ENCODE results near the gene INPP5J.

GRCh38 chr22:31100762-31101525 is 21.8 kb upstream of the INPP5J start:
- TF ChIP-seq, protein P1, sequence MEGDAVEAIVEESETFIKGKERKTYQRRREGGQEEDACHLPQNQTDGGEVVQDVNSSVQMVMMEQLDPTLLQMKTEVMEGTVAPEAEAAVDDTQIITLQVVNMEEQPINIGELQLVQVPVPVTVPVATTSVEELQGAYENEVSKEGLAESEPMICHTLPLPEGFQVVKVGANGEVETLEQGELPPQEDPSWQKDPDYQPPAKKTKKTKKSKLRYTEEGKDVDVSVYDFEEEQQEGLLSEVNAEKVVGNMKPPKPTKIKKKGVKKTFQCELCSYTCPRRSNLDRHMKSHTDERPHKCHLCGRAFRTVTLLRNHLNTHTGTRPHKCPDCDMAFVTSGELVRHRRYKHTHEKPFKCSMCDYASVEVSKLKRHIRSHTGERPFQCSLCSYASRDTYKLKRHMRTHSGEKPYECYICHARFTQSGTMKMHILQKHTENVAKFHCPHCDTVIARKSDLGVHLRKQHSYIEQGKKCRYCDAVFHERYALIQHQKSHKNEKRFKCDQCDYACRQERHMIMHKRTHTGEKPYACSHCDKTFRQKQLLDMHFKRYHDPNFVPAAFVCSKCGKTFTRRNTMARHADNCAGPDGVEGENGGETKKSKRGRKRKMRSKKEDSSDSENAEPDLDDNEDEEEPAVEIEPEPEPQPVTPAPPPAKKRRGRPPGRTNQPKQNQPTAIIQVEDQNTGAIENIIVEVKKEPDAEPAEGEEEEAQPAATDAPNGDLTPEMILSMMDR (conservative IDR thresholded peaks at IDR 0.05; ENCODE audit: low read depth in 2 of 2), result no peak
- TF ChIP-seq EZH2 (IDR thresholded peaks at IDR 0.05; ENCODE audit: low read depth, unreplicated experiment) (no peak), EZH2phosphoT487 (IDR thresholded peaks at IDR 0.05; ENCODE audit: unreplicated experiment) (no peak), NANOG (IDR thresholded peaks at IDR 0.05; ENCODE audit: borderline replicate concordance) (no peak), POLR2AphosphoS5 (IDR thresholded peaks at IDR 0.05; ENCODE audit: low read depth) (no peak), JUNB (IDR thresholded peaks at IDR 0.05; ENCODE audit: unreplicated experiment) (no peak), CREB1 (CRISPR knock-in tag; IDR thresholded peaks at IDR 0.05; ENCODE audit: low read depth) (no peak), STAT1 (IDR thresholded peaks at IDR 0.05; ENCODE audit: unreplicated experiment) (no peak), ETS1 (IDR thresholded peaks at IDR 0.05) (no peak), ZNF331 (CRISPR knock-in tag; IDR thresholded peaks at IDR 0.05; ENCODE audit: low read depth) (no peak)
- TF ChIP-seq, protein P2, sequence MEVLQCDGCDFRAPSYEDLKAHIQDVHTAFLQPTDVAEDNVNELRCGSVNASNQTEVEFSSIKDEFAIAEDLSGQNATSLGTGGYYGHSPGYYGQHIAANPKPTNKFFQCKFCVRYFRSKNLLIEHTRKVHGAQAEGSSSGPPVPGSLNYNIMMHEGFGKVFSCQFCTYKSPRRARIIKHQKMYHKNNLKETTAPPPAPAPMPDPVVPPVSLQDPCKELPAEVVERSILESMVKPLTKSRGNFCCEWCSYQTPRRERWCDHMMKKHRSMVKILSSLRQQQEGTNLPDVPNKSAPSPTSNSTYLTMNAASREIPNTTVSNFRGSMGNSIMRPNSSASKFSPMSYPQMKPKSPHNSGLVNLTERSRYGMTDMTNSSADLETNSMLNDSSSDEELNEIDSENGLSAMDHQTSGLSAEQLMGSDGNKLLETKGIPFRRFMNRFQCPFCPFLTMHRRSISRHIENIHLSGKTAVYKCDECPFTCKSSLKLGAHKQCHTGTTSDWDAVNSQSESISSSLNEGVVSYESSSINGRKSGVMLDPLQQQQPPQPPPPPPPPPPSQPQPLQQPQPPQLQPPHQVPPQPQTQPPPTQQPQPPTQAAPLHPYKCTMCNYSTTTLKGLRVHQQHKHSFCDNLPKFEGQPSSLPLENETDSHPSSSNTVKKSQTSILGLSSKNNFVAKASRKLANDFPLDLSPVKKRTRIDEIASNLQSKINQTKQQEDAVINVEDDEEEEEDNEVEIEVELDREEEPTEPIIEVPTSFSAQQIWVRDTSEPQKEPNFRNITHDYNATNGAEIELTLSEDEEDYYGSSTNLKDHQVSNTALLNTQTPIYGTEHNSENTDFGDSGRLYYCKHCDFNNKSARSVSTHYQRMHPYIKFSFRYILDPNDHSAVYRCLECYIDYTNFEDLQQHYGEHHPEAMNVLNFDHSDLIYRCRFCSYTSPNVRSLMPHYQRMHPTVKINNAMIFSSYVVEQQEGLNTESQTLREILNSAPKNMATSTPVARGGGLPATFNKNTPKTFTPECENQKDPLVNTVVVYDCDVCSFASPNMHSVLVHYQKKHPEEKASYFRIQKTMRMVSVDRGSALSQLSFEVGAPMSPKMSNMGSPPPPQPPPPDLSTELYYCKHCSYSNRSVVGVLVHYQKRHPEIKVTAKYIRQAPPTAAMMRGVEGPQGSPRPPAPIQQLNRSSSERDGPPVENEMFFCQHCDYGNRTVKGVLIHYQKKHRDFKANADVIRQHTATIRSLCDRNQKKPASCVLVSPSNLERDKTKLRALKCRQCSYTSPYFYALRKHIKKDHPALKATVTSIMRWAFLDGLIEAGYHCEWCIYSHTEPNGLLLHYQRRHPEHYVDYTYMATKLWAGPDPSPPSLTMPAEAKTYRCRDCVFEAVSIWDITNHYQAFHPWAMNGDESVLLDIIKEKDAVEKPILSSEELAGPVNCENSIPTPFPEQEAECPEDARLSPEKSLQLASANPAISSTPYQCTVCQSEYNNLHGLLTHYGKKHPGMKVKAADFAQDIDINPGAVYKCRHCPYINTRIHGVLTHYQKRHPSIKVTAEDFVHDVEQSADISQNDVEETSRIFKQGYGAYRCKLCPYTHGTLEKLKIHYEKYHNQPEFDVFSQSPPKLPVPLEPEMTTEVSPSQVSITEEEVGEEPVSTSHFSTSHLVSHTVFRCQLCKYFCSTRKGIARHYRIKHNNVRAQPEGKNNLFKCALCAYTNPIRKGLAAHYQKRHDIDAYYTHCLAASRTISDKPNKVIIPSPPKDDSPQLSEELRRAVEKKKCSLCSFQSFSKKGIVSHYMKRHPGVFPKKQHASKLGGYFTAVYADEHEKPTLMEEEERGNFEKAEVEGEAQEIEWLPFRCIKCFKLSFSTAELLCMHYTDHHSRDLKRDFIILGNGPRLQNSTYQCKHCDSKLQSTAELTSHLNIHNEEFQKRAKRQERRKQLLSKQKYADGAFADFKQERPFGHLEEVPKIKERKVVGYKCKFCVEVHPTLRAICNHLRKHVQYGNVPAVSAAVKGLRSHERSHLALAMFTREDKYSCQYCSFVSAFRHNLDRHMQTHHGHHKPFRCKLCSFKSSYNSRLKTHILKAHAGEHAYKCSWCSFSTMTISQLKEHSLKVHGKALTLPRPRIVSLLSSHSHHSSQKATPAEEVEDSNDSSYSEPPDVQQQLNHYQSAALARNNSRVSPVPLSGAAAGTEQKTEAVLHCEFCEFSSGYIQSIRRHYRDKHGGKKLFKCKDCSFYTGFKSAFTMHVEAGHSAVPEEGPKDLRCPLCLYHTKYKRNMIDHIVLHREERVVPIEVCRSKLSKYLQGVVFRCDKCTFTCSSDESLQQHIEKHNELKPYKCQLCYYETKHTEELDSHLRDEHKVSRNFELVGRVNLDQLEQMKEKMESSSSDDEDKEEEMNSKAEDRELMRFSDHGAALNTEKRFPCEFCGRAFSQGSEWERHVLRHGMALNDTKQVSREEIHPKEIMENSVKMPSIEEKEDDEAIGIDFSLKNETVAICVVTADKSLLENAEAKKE (CRISPR knock-in tag; IDR thresholded peaks at IDR 0.05), result no peak
- TF ChIP-seq, protein P3, sequence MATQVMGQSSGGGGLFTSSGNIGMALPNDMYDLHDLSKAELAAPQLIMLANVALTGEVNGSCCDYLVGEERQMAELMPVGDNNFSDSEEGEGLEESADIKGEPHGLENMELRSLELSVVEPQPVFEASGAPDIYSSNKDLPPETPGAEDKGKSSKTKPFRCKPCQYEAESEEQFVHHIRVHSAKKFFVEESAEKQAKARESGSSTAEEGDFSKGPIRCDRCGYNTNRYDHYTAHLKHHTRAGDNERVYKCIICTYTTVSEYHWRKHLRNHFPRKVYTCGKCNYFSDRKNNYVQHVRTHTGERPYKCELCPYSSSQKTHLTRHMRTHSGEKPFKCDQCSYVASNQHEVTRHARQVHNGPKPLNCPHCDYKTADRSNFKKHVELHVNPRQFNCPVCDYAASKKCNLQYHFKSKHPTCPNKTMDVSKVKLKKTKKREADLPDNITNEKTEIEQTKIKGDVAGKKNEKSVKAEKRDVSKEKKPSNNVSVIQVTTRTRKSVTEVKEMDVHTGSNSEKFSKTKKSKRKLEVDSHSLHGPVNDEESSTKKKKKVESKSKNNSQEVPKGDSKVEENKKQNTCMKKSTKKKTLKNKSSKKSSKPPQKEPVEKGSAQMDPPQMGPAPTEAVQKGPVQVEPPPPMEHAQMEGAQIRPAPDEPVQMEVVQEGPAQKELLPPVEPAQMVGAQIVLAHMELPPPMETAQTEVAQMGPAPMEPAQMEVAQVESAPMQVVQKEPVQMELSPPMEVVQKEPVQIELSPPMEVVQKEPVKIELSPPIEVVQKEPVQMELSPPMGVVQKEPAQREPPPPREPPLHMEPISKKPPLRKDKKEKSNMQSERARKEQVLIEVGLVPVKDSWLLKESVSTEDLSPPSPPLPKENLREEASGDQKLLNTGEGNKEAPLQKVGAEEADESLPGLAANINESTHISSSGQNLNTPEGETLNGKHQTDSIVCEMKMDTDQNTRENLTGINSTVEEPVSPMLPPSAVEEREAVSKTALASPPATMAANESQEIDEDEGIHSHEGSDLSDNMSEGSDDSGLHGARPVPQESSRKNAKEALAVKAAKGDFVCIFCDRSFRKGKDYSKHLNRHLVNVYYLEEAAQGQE (IDR thresholded peaks at IDR 0.05; ENCODE audit: unreplicated experiment), result no peak

Measured in GM23338 (cell line).